C4-2B (cell line): ENCODE data around the gene MAP1LC3B.

ENCODE experiments used
- H3K27ac ChIP-seq: fragments of 450-650 bp; 2 replicates; pipeline ENCODE4 v1.5.1; 2017
- CTCF ChIP-seq: fragments of 450-650 bp; conservative IDR thresholded peaks from 2 replicates; pipeline ENCODE4 v1.5.1; 2017; ENCODE audit warnings: mild to moderate bottlenecking
- ZFX ChIP-seq: fragments of 450-650 bp; IDR thresholded peaks from 2 replicates; pipeline ENCODE4 v1.6.1; 2017

Gene MAP1LC3B

DNA sequence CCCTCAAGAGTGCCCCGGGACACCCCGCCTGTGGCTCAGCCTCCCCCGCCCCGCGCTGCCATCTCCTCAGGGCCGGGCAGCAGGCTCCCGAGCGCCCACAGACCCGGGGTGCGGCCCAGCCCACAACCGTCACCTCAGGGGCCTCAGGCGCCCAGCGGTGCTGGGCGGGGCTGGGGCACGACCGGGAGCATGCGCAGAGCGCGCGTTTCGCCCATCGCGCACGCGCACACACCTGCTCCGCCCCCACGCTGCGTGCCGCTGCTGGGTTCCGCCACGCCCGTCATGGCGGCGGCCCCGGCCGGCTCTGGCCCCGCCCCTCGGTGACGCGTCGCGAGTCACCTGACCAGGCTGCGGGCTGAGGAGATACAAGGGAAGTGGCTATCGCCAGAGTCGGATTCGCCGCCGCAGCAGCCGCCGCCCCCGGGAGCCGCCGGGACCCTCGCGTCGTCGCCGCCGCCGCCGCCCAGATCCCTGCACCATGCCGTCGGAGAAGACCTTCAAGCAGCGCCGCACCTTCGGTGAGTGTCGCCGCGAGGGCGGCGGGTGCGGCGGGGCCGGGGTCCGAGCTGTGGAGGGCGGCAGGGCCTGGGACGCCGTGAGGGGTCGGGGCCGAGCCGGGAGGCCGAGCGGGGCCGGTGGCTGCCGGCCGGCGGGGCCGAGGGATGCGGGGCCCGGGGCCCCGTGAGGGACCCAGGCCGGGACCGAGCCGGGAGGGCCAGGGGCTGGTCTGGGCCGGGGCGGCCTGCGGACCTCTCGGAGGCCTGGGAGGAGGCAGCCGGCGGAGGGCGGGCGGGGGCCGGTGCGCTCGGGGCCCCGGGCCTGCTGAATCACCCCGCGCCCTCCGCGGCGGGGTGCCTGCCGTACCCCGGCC lies at the start of gene MAP1LC3B:
Gene MAP1LC3B (plus strand): TSS at position 387 of the 871 bp plus-strand sequence. CDS start 92 bp downstream, at position 479.
- peak; percentile 54 for TF ChIP-seq ZFX
- TF ChIP-seq CTCF: no peak
- H3K27ac ChIP-seq: peak within 1 kb of the TSS; percentile 86

DNA sequence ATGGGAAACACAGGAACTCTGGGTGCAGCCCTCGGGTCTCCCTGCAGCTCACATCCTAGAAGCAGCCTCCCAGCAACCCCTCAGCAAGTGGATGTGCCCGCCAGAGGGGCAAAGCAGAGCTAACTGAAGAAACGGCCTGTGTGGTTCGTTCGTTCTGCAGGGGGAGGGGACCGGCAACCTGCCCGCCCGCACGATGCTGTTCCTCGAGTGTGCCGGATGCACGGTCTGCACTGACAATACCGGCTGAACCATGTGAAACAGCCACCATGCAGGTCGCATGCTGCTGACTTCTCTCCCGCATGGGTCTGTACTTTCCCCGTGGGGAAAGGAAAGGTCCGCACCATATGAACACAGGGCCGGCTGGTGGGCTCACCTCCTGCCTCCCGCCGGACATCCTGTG lies 49.6 kb upstream of the MAP1LC3B start:
- TF ChIP-seq CTCF (no peak), ZFX (no peak)
- H3K27ac ChIP-seq: no peak overlapping the region

DNA sequence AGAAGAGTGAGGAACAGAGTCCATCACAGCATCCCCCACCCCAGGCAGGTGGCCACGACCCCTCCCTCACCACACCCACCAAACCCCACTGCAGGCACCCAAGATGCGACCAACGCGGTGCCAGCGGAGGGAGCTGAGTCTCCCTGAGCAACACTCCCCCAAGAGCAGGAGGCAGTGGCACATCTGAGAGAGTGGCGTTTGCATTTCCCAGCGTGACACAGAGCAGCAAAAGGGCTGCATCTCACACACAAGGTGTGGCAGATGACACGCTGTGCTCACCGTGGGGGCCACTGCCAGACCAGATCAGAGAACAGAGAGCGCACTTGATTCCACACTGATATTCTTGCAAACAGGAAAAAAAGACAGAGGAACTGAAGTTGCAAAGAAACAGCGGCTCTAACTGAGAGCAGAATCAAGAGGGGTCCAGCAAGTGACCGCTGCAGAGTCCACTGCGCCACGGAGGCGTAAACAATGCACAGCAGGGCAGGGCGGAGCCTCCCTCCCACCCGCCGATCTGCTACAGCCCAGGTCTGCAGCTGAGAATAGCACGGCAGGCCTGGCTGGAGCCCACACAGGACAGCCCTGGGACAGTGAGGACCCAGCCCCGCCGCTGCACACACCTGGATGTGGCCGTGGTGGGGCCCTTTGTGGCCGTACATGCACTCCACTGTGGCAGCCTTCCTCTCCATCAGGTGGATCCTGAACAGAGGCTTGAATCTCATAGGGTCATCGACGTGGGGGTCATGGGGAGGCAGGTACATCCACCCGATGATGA lies 49.0 kb upstream of the MAP1LC3B start:
- TF ChIP-seq ZFX (no peak), CTCF (no peak)
- H3K27ac ChIP-seq: no peak overlapping the region

- TF ChIP-seq CTCF: no peak
- TF ChIP-seq ZFX: no peak
Measured at GRCh38 chr16:87343753-87344050, 48.4 kb upstream of the MAP1LC3B start.

DNA sequence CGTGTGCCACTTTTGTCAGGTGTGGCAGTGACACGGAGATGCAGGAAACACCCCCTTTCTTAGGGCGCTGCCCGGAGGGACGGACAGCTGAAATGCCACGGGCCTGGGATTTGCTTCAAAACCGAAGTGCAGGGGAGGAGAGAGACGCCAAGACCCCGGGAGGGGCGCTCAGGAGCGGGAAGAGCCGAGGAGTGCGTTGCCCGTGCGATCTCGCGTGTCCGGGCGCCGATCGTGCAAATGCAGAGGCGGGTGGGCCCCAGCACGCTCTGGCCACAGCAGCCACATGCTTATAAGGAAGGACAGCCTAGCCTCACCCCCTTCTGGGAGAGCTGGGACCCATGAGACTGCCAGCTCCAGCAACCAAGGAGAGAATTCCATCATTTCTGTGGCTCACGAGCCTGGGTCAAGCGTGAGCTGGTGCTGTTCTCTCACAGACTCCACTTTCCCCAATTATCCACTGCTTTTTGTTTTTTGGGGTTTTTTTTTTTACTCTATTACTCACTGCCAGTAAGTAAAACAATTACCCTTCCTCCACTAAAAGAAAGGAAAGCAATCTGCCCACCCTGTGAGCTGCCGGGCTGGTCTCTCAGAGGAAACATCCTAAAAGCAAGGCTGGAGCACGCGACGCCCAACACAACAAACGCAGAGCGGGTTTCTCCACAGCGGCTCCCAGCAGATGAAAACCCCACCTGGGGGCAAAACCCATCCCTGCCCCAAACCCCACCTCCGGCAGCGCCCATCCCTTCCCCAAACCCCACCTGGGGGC lies 47.8 kb upstream of the MAP1LC3B start:
- H3K27ac ChIP-seq: no peak overlapping the region
- TF ChIP-seq ZFX (no peak), CTCF (no peak)

More at GRCh38 chr16:87343753-87344050, 48.4 kb upstream of the MAP1LC3B start:
- no peak overlapping the region for H3K27ac ChIP-seq

GRCh38 chr16:87344931-87345631 lies 47.1 kb upstream of the MAP1LC3B start:
- no peak overlapping the region for H3K27ac ChIP-seq
- TF ChIP-seq CTCF: no peak
- no peak for TF ChIP-seq ZFX
